SIG-M5 (cell line): Measurements from ENCODE around the gene COL20A1.

Source experiments
- DNase-seq: peaks from one replicate; lab custom pipeline; 2025; lab: John Stamatoyannopoulos, UW

COL20A1 gene

GRCh38 chr20:63309261-63310071, 16.5 kb downstream of the COL20A1 start:
- DNase-seq, result no peak

GRCh38 chr20:63310265-63310991, 17.4 kb downstream of the COL20A1 start:
- no peak for DNase-seq

GRCh38 chr20:63311186-63311832, 18.3 kb downstream of the COL20A1 start:
- no peak for DNase-seq

- no peak for DNase-seq
Observed at GRCh38 chr20:63311833-63312243, 18.9 kb downstream of the COL20A1 start.

- no peak for DNase-seq
Observed at GRCh38 chr20:63312273-63312672, 19.3 kb downstream of the COL20A1 start.

GRCh38 chr20:63312690-63313348, 19.8 kb downstream of the COL20A1 start:
- DNase-seq, result no peak

GRCh38 chr20:63313349-63314014, 20.5 kb downstream of the COL20A1 start:
- DNase-seq, result no peak

GRCh38 chr20:63314015-63314471, 21.1 kb downstream of the COL20A1 start:
- no peak for DNase-seq

- DNase-seq, result no peak
Observed at GRCh38 chr20:63314566-63315239, 21.7 kb downstream of the COL20A1 start.

GRCh38 chr20:63315240-63315689, 22.3 kb downstream of the COL20A1 start:
- no peak for DNase-seq

GRCh38 chr20:63315731-63316491, 22.9 kb downstream of the COL20A1 start:
- DNase-seq, result no peak

- DNase-seq, result no peak
Observed at GRCh38 chr20:63316502-63316921, 23.5 kb downstream of the COL20A1 start.

GRCh38 chr20:63317061-63317460, 24.1 kb downstream of the COL20A1 start:
- no peak for DNase-seq

- no peak for DNase-seq
Observed at GRCh38 chr20:63317601-63318291, 24.8 kb downstream of the COL20A1 start.

- DNase-seq, result no peak
Observed at GRCh38 chr20:63318391-63319163, 25.6 kb downstream of the COL20A1 start.

GRCh38 chr20:63319164-63320040, 26.4 kb downstream of the COL20A1 start:
- DNase-seq, result no peak

- DNase-seq, result no peak
Observed at GRCh38 chr20:63320041-63320511, 27.1 kb downstream of the COL20A1 start.
